HepG2 (cell line): ENCODE results near the gene HIGD1C. TPM values are rescaled to one million over a fixed set of nuclear protein-coding genes. Genes with fewer than 3 reads are reported as not detected.
"Not testable (repeated sequence)": the region's sequence is repeated elsewhere in the genome, so short reads cannot be mapped to it uniquely, and the experiment has no call there.

Experiments used
- ATAC-seq: fragments of 200-7000 bp; cut with Tn5 transposase; 3 replicates; pipeline ENCODE4 v1.9.1; 2020; ENCODE audit warnings: mild to moderate bottlenecking, moderate library complexity
- BruUV-seq: library from RNA; stranded (reverse); fragments of 400-500 nt; replicated peaks from 2 replicates; lab custom pipeline; 2021; lab: Mats Ljungman, UMichigan
- CTCF ChIA-PET: fragments of 300-600 bp; formaldehyde crosslinking; extraction: SDS; loops from one replicate; lab custom pipeline; 2021; ENCODE audit warnings: low total read pairs, inconsistent platforms, low intra/inter-chr PET ratio; lab: Yijun Ruan, JAX
- POLR2A ChIA-PET: fragments of 350-600 bp; sonication (Branson Sonifier 250); formaldehyde crosslinking; loops from one replicate; lab custom pipeline; 2020; ENCODE audit warnings: antibody characterized with exemption, inconsistent platforms; lab: Yijun Ruan, JAX
- DNase-seq: peaks from one replicate; pipeline ENCODE4 v3.0.0-alpha.2; 2015; ENCODE audit warnings: low spot score
- FAIRE-seq: peaks from 3 replicates; lab custom pipeline; 2011; peaks lifted over from hg19 to GRCh38; lab: Jason Lieb, UNC
- H2AFZ ChIP-seq: one replicate; pipeline ENCODE4 v1.6.1; 2011; ENCODE audit warnings: low read length, inconsistent platforms
- H3K27ac ChIP-seq: fragments of 300-600 bp; 3 replicates; pipeline ENCODE4 v1.8.0; 2011; ENCODE audit warnings: mixed run types, mild to moderate bottlenecking, mixed read lengths, low read length, inconsistent platforms; ENCODE audit not compliant: insufficient read depth; ENCODE audit errors: extremely low read length
- H3K27me3 ChIP-seq, 2 experiments: fragments of 200-600 bp in 1 of 2; 2 replicates in 1 of 2; 3 replicates in 1 of 2; pipeline versions ENCODE4 v1.6.0 to v1.8.0; 2011; ENCODE audit warnings: low read length in 2 of 2, mild to moderate bottlenecking in 2 of 2, moderate library complexity in 2 of 2, inconsistent platforms in 1 of 2; ENCODE audit not compliant: insufficient read depth in 2 of 2, control insufficient read depth in 1 of 2
- H3K36me3 ChIP-seq, 2 experiments: fragments of 200-600 bp in 1 of 2; replicated peaks in 1 of 2; 2 replicates in 1 of 2; 3 replicates in 1 of 2; pipeline versions ENCODE4 v1.5.1 to v1.8.0; 2011; ENCODE audit warnings: low read length in 2 of 2, inconsistent platforms in 1 of 2; ENCODE audit not compliant: insufficient read depth in 2 of 2, control insufficient read depth in 1 of 2
- H3K4me1 ChIP-seq: 2 replicates; pipeline ENCODE4 v1.5.1; 2012; ENCODE audit warnings: low read length, inconsistent platforms; ENCODE audit not compliant: insufficient read depth
- H3K4me2 ChIP-seq: 2 replicates; pipeline ENCODE4 v1.6.0; 2011; ENCODE audit warnings: low read depth, low read length, inconsistent platforms
- H3K4me3 ChIP-seq, 3 experiments: fragments of 200-600 bp in 1 of 3; sonication (generic), shearing (Covaris generic) in 1 of 3; replicated peaks in 1 of 3; 2 replicates each; pipeline ENCODE4 v1.5.1; 2011 to 2016; ENCODE audit warnings: low read length in 3 of 3, inconsistent platforms in 2 of 3, low read depth in 2 of 3, mild to moderate bottlenecking in 2 of 3, control low read depth in 1 of 3, mixed read lengths in 1 of 3; ENCODE audit not compliant: insufficient read depth in 1 of 3
- H3K79me2 ChIP-seq: one replicate; pipeline ENCODE4 v1.6.1; 2011; ENCODE audit warnings: low read length, inconsistent platforms; ENCODE audit not compliant: insufficient read depth
- H3K9ac ChIP-seq: 2 replicates; pipeline ENCODE4 v1.6.0; 2011; ENCODE audit warnings: mild to moderate bottlenecking, low read depth, low read length, inconsistent platforms; ENCODE audit not compliant: insufficient read depth
- H3K9me3 ChIP-seq: 2 replicates; pipeline ENCODE4 v1.5.1; 2012; ENCODE audit warnings: mild to moderate bottlenecking, low read length
- H4K20me1 ChIP-seq: 2 replicates; pipeline ENCODE4 v1.6.0; 2011; ENCODE audit warnings: inconsistent platforms, mild to moderate bottlenecking, low read length, moderate library complexity; ENCODE audit not compliant: insufficient read depth
- FOXA1 ChIP-seq, 2 experiments: fragments of 450-650 bp in 1 of 2; sonication (generic) in 1 of 2; formaldehyde crosslinking in 1 of 2; IDR thresholded peaks; 2 replicates each; pipeline versions ENCODE4 v1.4.0 to v1.6.1; 2016 to 2020; ENCODE audit warnings: missing genetic modification reagents in 1 of 2
- GABPB1 ChIP-seq: IDR thresholded peaks from 2 replicates; pipeline ENCODE4 v1.6.1; 2016; ENCODE audit warnings: mild to moderate bottlenecking, missing genetic modification reagents, moderate library complexity, missing compliant biosample characterization
- MTF2 ChIP-seq: sonication (generic); formaldehyde crosslinking; IDR thresholded peaks from 2 replicates; pipeline ENCODE4 v1.5.0; 2020; ENCODE audit warnings: missing genetic modification reagents, borderline replicate concordance
- NBN ChIP-seq: fragments of 450-650 bp; conservative IDR thresholded peaks from 2 replicates; pipeline ENCODE4 v1.6.1; 2017
- RFX3 ChIP-seq: IDR thresholded peaks from 2 replicates; pipeline ENCODE4 v1.6.1; 2016; ENCODE audit warnings: missing biosample characterization, missing genetic modification reagents
- RNF2 ChIP-seq: fragments of 450-650 bp; conservative IDR thresholded peaks from 2 replicates; pipeline ENCODE4 v1.6.1; 2016; ENCODE audit warnings: low read depth
- SMAD1 ChIP-seq: sonication (generic); formaldehyde crosslinking; IDR thresholded peaks from 2 replicates; pipeline ENCODE4 v1.4.0; 2020; ENCODE audit warnings: missing genetic modification reagents, low read depth, mild to moderate bottlenecking, borderline replicate concordance
- XRCC5 ChIP-seq: fragments of 200-400 bp; formaldehyde crosslinking; optimal IDR thresholded peaks from 2 replicates; pipeline ENCODE3; 2017; ENCODE audit warnings: mild to moderate bottlenecking, low read length
- ZNF530 ChIP-seq: sonication (generic); formaldehyde crosslinking; IDR thresholded peaks from 2 replicates; pipeline ENCODE4 v1.5.0; 2020; ENCODE audit warnings: low read depth, mild to moderate bottlenecking, missing genetic modification reagents
- ZNF629 ChIP-seq: sonication (generic); formaldehyde crosslinking; conservative IDR thresholded peaks from 2 replicates; pipeline ENCODE4 v1.5.0; 2020; ENCODE audit warnings: missing genetic modification reagents
- WGBS: methylation state at CpG from one replicate; pipeline ENCODE4 v1.1.6; 2017; ENCODE audit warnings: low lambda C conversion rate; 5-methylcytosine and 5-hydroxymethylcytosine counted together
- in situ Hi-C: cut with HindIII; loops from 2 replicates; pipeline ENCODE4 v1.10.0; 2017; ENCODE audit warnings: low pct_unique_long_range_greater_than_20kb; ENCODE audit not compliant: extremely low pct_ligation_motif_present
- intact Hi-C: fragments of 100-400 bp; cut with micrococcal nuclease; formaldehyde crosslinking; loops from one replicate; pipeline ENCODE4 v1.10.0; 2022; ENCODE audit not compliant: unreplicated experiment
- polyA plus RNA-seq, 8 experiments: library from polyadenylated mRNA; depleted of rRNA in 3 of 8; stranded (reverse) in 7 of 8; unstranded in 1 of 8; fragments of >200 nt; fragmentation: Illumina TruSeq in 4 of 8; extraction: Trizol in 4 of 8; gene quantifications; 2 replicates each; pipeline versions ENCODE4 v1.2.1 to v1.2.3, GENCODE V29; 2011 to 2016; ENCODE audit warnings: low read depth in 4 of 8, missing spikeins in 1 of 8, mixed read lengths in 1 of 8; ENCODE audit not compliant: insufficient read depth in 1 of 8
- total RNA-seq, 5 experiments: library from RNA; depleted of rRNA; stranded (reverse); fragments of >200 nt; fragmentation: Illumina TruSeq; extraction: Trizol; gene quantifications; 2 replicates each; pipeline ENCODE4 v1.2.3, GENCODE V29; 2016; ENCODE audit warnings: low read depth in 1 of 5
- TF ChIP-seq, protein P1 (sequence below): sonication (generic); formaldehyde crosslinking; IDR thresholded peaks from 2 replicates; pipeline ENCODE4 v1.4.0; 2020; ENCODE audit warnings: missing genetic modification reagents

HIGD1C gene
- total and polyA plus RNA-seq, 2 of the 13 experiments (the other 11 are each of a cell fraction or from before 2014, with no cell fraction given) = not detected

DNA sequence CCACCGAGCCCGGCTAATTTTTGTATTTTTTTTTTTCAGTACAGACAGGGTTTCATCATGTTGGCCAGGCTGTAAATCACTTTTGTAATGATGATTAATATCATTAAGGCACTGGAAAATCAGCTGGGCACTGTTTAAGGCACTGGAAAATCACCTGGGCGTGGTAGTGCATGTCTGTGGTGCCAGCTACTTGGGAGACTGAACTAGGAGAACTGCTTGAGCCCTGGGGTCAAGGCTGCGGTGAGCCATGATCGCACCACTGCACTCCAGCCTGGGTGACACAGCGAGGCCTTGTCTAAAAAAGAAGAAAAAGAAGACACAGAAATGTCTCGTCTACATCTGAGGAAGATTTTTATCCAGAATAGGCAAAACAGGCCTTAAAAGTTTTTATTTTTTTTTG is 61.1 kb downstream of the HIGD1C start:
- no peak for DNase-seq
- no peaks in the 10 kb centered on the region for H3K9me3 ChIP-seq
- ChIA-PET CTCF (no interaction called here), POLR2A (no interaction called here)
- TF ChIP-seq ZNF530 = no peak
- TF ChIP-seq RNF2 = no peak
- TF ChIP-seq SMAD1 = no peak
- no peak for TF ChIP-seq GABPB1
- TF ChIP-seq MTF2 (CRISPR knock-in tag) = no peak
- no peak for TF ChIP-seq ZNF629 (CRISPR knock-in tag)
- no peak for TF ChIP-seq RFX3 (CRISPR knock-in tag)
- TF ChIP-seq, protein P1, sequence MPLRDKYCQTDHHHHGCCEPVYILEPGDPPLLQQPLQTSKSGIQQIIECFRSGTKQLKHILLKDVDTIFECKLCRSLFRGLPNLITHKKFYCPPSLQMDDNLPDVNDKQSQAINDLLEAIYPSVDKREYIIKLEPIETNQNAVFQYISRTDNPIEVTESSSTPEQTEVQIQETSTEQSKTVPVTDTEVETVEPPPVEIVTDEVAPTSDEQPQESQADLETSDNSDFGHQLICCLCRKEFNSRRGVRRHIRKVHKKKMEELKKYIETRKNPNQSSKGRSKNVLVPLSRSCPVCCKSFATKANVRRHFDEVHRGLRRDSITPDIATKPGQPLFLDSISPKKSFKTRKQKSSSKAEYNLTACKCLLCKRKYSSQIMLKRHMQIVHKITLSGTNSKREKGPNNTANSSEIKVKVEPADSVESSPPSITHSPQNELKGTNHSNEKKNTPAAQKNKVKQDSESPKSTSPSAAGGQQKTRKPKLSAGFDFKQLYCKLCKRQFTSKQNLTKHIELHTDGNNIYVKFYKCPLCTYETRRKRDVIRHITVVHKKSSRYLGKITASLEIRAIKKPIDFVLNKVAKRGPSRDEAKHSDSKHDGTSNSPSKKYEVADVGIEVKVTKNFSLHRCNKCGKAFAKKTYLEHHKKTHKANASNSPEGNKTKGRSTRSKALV (CRISPR knock-in tag) = no peak
- no peak for TF ChIP-seq FOXA1 (IDR thresholded peaks at IDR 0.05)
- no peak for TF ChIP-seq FOXA1 (CRISPR knock-in tag; IDR thresholded peaks at IDR 0.05)
- TF ChIP-seq NBN = no peak
- TF ChIP-seq XRCC5 = no peak
- no peak for ATAC-seq
- no peak overlapping the region for H3K27ac ChIP-seq
- H4K20me1 ChIP-seq = no peaks in the 10 kb centered on the region
- FAIRE-seq = no peak
- intact Hi-C loops (no loop called here), in situ Hi-C loops (no loop called here)
- H3K4me2 ChIP-seq = no peak overlapping the region
- no peak overlapping the region for H3K9ac ChIP-seq
- peaks cover 66% of the 10 kb centered on the region for H3K79me2 ChIP-seq
- no peaks in the 10 kb centered on the region for H3K27me3 ChIP-seq
- H3K36me3 ChIP-seq = peaks cover 0 to 4% of the 10 kb centered on the region in 2 experiments; a peak in 2 of 5 replicates
- H3K4me1 ChIP-seq = peaks cover 15% of the 10 kb centered on the region
- H3K4me3 ChIP-seq = no peak overlapping the region
- BruUV-seq = no TSS peak
- 96% methylated on average over 7 of the region's 7 CpGs for WGBS
- no peak overlapping the region for H2AFZ ChIP-seq

DNA sequence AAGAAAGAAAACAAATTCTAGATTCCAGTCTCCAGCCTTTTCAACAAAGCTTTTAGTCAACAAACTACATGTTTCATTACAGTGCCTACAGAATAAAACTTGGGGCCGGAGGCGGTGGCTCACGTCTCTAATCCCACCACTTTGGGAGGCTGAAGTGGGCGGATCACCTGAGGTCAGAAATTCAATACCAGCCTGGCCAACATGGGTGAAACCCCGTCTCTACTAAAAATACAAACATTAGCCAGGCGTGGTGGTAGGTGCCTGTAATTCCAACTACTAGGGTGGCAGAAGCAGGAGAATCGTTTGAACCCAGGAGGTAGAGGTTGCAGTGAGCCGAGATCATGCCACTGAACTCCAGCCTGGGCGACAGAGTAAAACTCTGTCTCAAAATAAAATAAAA is 62.1 kb downstream of the HIGD1C start:
- H2AFZ ChIP-seq, DNase-seq, BruUV-seq, in situ Hi-C loops, H3K9me3 ChIP-seq, intact Hi-C loops, H3K9ac ChIP-seq, H3K36me3 ChIP-seq, H3K27ac ChIP-seq, CTCF ChIA-PET, H4K20me1 ChIP-seq, H3K4me3 ChIP-seq, H3K27me3 ChIP-seq, POLR2A ChIA-PET, ATAC-seq, FAIRE-seq, H3K4me2 ChIP-seq: not testable (repeated sequence)
- H3K79me2 ChIP-seq = peaks cover 69% of the 10 kb centered on the region
- 95% methylated on average over 9 of the region's 9 CpGs for WGBS
- H3K4me1 ChIP-seq = peaks cover 23% of the 10 kb centered on the region
